GM20431 (cell line): ENCODE results near the gene RBM17.
"Not testable (repeated sequence)": the region's sequence is repeated elsewhere in the genome, so short reads cannot be mapped to it uniquely, and the experiment has no call there.

Experiments
- in situ Hi-C: fragments of 300-500 bp; cut with MseI, MboI; formaldehyde crosslinking; loops from one replicate; pipeline ENCODE4 v1.15.0; 2020; ENCODE audit warnings: low sequenced_read_pairs; ENCODE audit not compliant: unreplicated experiment

Gene RBM17

GRCh38 chr10:6088721-6089333, at the start of gene RBM17:
Gene RBM17, plus strand, starts transcription at chr10:6089034. Its CDS starts 8,032 bp downstream, at chr10:6097066.
- in situ Hi-C loops = no loop called here

GRCh38 chr10:6039711-6040110, 49.1 kb upstream of the RBM17 start:
- in situ Hi-C loops = no loop called here

- in situ Hi-C loops = no loop called here
Observed at GRCh38 chr10:6040205-6040604, 48.6 kb upstream of the RBM17 start.

GRCh38 chr10:6043377-6043776, 45.5 kb upstream of the RBM17 start:
- in situ Hi-C loops = not testable (repeated sequence)

- in situ Hi-C loops = no loop called here
Observed at GRCh38 chr10:6044060-6044459, 44.8 kb upstream of the RBM17 start.

GRCh38 chr10:6044751-6045313, 44.0 kb upstream of the RBM17 start:
- in situ Hi-C loops = no loop called here

DNA sequence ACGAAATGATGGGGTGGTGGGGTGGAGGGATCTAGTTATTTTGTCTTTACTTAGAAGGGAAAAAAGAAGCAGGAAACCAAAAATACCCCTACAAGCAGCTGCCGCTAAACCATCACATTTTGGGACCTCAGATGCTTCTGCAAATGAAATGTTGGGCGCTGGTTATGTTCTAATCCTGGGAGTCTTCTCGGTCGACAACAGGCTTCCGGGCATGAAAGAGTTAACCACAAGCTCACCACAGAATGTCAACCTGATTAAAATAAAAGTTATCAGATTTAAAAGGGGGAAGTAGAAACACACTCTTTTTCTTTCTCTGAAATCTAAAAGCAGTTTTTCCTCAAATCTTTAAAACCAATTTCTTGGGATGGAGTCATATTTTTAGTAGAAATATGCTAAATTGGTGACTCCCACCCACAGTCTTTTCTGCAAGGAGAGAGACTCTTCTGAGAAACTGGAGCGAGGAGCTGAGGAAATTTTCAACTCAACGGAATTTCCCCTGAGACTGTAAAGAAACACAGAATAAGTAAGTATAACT, 43.5 kb upstream of the RBM17 start:
- in situ Hi-C loops = no loop called here

- in situ Hi-C loops = no loop called here
Observed at GRCh38 chr10:6045878-6046772, 42.7 kb upstream of the RBM17 start.

- in situ Hi-C loops = no loop called here
Observed at GRCh38 chr10:6046773-6047611, 41.8 kb upstream of the RBM17 start.

DNA sequence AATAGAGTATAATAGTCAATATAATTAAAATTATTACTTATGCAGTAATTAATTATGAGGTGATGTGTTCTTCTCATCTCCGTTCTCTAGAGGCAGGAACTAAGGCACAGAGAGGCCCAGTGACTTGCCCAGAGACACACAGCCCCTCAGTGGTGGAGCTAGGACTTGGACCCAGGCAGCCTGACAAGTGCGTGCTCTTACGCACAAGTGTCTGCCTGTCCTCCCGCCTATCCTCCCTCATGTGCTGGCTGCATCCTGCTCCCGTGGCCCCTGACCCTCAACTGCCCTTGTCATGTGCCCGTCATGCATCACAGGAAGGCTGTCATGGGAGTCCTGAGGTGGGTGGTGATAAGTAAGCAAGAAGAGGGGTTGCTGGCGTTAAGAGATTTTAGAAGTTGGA, 41.0 kb upstream of the RBM17 start:
- in situ Hi-C loops = no loop called here

- in situ Hi-C loops = no loop called here
Observed at GRCh38 chr10:6048281-6049030, 40.4 kb upstream of the RBM17 start.

GRCh38 chr10:6049031-6049400, 39.8 kb upstream of the RBM17 start:
- in situ Hi-C loops = no loop called here

DNA sequence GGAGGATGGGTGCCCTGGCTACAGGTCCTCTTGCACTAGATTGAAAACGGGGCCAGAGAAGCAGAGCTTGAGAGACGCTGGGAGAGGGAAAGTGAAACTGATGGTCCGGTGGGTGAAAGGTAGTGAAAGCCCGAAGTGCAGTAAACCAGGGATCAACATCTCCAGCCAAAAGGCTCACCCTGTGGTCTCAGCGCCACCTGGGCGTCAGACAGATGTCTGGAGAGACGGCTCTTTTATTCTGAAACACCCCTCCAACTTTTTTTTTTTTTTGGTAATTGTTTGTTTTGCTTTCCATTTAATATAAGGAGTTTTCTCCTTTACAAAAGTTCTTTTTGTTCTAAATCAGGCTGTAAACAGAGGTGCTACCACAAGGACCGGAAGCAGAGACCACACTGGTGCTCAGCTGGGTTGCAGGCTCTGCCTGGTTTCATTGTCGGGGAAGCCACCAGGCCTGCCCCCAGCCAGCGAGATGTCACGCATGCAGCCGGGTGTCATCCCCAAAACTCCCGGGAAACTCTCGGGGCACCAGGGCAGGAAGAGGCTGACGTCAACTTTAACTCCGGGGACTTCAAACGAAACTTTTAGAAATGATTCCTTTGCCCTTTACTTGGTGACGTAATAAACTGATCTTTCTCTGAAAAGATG, 37.9 kb upstream of the RBM17 start:
- in situ Hi-C loops = no loop called here

- in situ Hi-C loops = no loop called here
Observed at GRCh38 chr10:6052247-6053221, 36.3 kb upstream of the RBM17 start.

DNA sequence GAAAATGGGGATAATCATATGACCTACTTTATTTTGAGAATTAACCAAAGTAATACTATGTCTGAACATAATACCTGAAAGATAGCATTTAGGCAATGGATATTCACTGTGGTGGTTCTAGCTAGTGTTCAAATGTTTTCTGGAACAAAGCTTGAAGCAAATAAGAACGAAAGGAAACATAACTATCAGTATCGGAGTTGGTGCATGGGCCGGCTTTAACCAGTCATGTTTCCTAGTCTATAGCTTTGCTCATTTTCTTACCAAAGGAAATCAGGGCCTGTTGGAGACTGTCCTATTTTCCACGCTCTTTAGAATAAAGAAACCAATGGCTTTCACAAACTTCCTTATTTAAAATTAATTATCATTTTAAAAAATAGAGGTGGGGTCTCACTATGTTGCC, 35.5 kb upstream of the RBM17 start:
- in situ Hi-C loops = no loop called here

GRCh38 chr10:6053816-6054631, 34.8 kb upstream of the RBM17 start:
- in situ Hi-C loops = no loop called here

GRCh38 chr10:6054884-6055283, 34.0 kb upstream of the RBM17 start:
- in situ Hi-C loops = no loop called here
